ENCODE results near the gene C11orf21. TPM values are rescaled to one million over a fixed set of nuclear protein-coding genes. Genes with fewer than 3 reads are reported as not detected.

Gene C11orf21
- total RNA-seq, 4 donors from 2014 or later = 0.39 to 2.4 (median 1.1) TPM

DNA sequence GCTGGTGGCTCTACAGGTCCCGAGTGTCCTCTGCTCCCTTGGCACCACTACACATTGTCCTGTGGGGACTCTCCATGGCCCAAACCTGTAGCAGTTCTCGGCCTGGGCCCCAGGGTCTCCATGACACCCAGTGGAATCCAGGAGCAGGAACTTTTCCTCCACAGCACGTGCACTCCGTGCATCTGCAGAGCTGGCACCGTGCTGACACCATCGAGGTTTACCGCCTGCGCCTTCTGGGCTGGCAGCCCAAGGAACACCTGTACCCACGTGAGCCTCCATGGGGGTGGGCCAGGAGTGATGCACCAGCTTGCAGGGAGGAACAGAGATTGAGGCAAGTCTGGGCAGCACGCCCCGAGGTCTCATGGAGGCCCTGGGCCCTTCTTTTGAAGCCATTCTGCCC, 25.3 kb upstream of the C11orf21 start:
- no peak for TF ChIP-seq POLR2A (IDR thresholded peaks at IDR 0.05)
- no peak for TF ChIP-seq EP300 (IDR thresholded peaks at IDR 0.05)
- TF ChIP-seq, protein P1, sequence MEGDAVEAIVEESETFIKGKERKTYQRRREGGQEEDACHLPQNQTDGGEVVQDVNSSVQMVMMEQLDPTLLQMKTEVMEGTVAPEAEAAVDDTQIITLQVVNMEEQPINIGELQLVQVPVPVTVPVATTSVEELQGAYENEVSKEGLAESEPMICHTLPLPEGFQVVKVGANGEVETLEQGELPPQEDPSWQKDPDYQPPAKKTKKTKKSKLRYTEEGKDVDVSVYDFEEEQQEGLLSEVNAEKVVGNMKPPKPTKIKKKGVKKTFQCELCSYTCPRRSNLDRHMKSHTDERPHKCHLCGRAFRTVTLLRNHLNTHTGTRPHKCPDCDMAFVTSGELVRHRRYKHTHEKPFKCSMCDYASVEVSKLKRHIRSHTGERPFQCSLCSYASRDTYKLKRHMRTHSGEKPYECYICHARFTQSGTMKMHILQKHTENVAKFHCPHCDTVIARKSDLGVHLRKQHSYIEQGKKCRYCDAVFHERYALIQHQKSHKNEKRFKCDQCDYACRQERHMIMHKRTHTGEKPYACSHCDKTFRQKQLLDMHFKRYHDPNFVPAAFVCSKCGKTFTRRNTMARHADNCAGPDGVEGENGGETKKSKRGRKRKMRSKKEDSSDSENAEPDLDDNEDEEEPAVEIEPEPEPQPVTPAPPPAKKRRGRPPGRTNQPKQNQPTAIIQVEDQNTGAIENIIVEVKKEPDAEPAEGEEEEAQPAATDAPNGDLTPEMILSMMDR (IDR thresholded peaks at IDR 0.05) = no peak
- no peaks in the 10 kb centered on the region for H3K27me3 ChIP-seq
- no peaks in the 10 kb centered on the region for H3K9me3 ChIP-seq
- no peaks in the 10 kb centered on the region for H3K36me3 ChIP-seq
- H3K27ac ChIP-seq = no peak overlapping the region
- 92 to 95% methylated on average over 10 to 11 of the region's 11 CpGs for WGBS, 2 donors
- no peak for DNase-seq (ENCODE audit: low spot score in 2 of 2)
- H3K4me3 ChIP-seq = no peak overlapping the region
- H3K4me1 ChIP-seq = no peaks in the 10 kb centered on the region

DNA sequence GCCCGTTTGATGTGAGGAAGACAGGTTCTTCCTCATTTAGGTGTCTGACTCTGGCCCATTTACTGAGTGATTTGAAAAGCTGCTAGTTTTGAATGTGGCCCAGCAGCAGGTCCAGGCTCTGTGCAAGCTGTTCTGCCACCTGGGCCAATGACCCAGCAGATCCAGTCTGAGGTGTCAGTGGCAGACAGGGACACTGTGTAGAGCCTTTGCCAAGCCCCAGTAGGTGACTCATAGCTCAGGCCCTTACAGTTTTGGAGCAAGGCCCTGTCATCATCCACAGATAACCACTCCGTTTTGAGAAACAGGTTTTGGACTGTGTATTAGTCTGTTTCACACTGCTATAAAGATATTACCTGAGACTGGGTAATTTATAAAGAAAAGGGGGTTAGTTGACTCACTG, 24.0 kb upstream of the C11orf21 start:
- H3K9me3 ChIP-seq = no peaks in the 10 kb centered on the region
- no peak overlapping the region for H3K4me3 ChIP-seq
- DNase-seq (ENCODE audit: low spot score in 2 of 2) = no peak
- no peaks in the 10 kb centered on the region for H3K36me3 ChIP-seq
- 74 to 83% methylated on average over 2 of the region's 2 CpGs for WGBS, 2 donors
- TF ChIP-seq POLR2A (IDR thresholded peaks at IDR 0.05) = no peak
- no peak for TF ChIP-seq EP300 (IDR thresholded peaks at IDR 0.05)
- TF ChIP-seq, protein P1 (IDR thresholded peaks at IDR 0.05) = no peak
- no peaks in the 10 kb centered on the region for H3K4me1 ChIP-seq
- H3K27ac ChIP-seq = no peak overlapping the region
- no peaks in the 10 kb centered on the region for H3K27me3 ChIP-seq

DNA sequence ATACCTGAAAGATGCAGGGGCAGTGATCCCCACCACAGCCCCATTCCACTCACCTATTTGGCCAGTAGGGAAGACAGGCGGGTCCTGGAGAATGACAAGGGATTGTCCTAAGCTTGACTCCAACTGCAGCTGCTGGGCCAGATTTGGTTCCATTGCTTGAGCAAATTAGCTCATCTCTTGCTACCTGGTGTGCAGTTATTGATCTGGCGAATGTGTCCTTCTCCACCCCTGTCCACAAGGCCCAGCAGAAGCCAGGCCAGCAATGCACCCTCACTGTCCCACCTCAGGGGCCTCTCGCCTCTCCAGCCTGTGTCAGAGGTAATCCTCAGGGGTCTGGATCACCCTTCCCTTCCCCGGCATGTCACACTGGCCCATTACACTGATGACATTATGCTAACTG, 23.4 kb upstream of the C11orf21 start:
- 86 to 93% methylated on average over 4 of the region's 4 CpGs for WGBS, 2 donors
- no peaks in the 10 kb centered on the region for H3K4me1 ChIP-seq
- no peaks in the 10 kb centered on the region for H3K36me3 ChIP-seq
- H3K9me3 ChIP-seq = no peaks in the 10 kb centered on the region
- no peak for DNase-seq (ENCODE audit: low spot score in 2 of 2)
- H3K27ac ChIP-seq = no peak overlapping the region
- no peaks in the 10 kb centered on the region for H3K27me3 ChIP-seq
- H3K4me3 ChIP-seq = no peak overlapping the region
- no peak for TF ChIP-seq POLR2A (IDR thresholded peaks at IDR 0.05)
- TF ChIP-seq EP300 (IDR thresholded peaks at IDR 0.05) = no peak
- TF ChIP-seq, protein P1 (IDR thresholded peaks at IDR 0.05) = no peak

DNA sequence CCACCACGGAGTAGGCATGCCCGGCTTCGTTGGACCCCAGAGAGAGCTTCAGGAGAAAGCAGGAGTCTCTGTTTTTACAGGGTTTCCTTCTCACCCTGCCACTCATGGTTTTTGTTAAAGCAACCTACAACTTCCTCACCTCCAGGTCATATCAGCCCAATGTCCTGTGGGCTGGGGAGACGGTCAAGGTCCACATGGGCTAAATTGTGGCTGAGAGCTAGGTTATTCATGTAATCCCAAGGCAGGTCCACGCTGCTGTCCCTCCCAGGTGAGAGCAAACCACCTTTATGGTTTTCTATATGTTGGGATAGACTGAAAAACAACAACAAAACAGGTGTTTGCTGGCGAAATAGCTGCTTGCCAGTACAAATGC, 19.6 kb upstream of the C11orf21 start:
- H3K4me1 ChIP-seq = no peaks in the 10 kb centered on the region
- no peak overlapping the region for H3K4me3 ChIP-seq
- WGBS, 2 donors = 83 to 85% methylated on average over 6 of the region's 6 CpGs
- H3K9me3 ChIP-seq = peaks cover 0 to 13% (median 0%) of the 10 kb centered on the region in 4 donors
- peaks cover 0 to 7% (median 0%) of the 10 kb centered on the region in 3 donors for H3K36me3 ChIP-seq
- H3K27me3 ChIP-seq = no peaks in the 10 kb centered on the region
- DNase-seq (ENCODE audit: low spot score in 2 of 2) = no peak
- TF ChIP-seq POLR2A (IDR thresholded peaks at IDR 0.05) (no peak), EP300 (IDR thresholded peaks at IDR 0.05) (no peak)
- TF ChIP-seq, protein P1 (IDR thresholded peaks at IDR 0.05) = no peak
- H3K27ac ChIP-seq = no peak overlapping the region

DNA sequence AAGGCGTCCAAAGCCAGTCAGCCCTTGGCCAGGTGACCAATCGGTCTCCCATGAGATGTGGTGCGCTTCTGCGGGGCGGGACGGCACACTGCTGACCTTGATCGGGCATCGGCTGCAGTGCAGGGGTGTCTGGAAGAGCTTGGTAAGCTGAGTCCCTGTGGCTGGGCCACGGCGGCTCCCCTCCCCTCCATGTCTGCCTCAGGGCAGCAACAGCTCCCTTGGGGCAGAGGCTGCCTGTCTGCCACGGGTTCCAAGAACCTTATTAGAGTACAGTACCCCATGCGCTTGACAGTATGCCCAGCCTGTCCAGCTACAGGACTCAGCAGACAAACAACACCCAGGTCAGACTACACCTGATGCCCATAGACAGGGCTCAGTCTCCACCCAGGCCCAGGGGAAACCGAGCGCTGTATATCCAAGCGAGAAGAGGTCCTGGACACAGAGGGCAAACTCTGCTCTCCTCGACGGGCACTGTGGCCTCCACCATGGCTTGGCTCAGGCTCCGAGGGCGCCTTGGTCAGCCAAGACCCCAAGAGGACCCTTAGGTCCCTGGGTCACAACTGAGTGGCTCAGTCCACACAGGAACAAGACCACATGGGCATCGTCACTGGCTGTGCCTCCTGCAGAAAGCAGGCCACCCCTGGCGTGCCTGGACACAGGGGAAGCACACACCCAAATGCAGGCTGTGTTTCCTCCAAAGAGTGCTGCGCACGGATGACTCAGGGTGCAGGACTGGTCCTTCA, 19.0 kb upstream of the C11orf21 start:
- Histone ChIP-seq H3K27me3 (no peaks in the 10 kb centered on the region), H3K36me3 (peaks cover 0 to 7% (median 0%) of the 10 kb centered on the region in 3 donors), H3K4me3 (no peak overlapping the region), H3K9me3 (peaks cover 0 to 13% (median 0%) of the 10 kb centered on the region in 4 donors), H3K4me1 (peaks cover 0 to 4% (median 0%) of the 10 kb centered on the region in 4 donors), H3K27ac (no peak overlapping the region)
- TF ChIP-seq, protein P1 (IDR thresholded peaks at IDR 0.05) = no peak
- TF ChIP-seq POLR2A (IDR thresholded peaks at IDR 0.05) (no peak), EP300 (IDR thresholded peaks at IDR 0.05) (no peak)
- 76 to 82% methylated on average over 11 to 21 of the region's 23 CpGs for WGBS, 2 donors
- DNase-seq (ENCODE audit: low spot score in 2 of 2) = no peak
